Left cardiac atrium (tissue), 4 donors: ENCODE results near the gene EGLN3. TPM values are rescaled to one million over a fixed set of nuclear protein-coding genes. Genes with fewer than 3 reads are reported as not detected.
"Not testable (repeated sequence)": the region's sequence is repeated elsewhere in the genome, so short reads cannot be mapped to it uniquely, and the experiment has no call there.

Source experiments
- ATAC-seq, 2 donors: fragments of 200-7000 bp; cut with Tn5 transposase; one replicate each; pipeline ENCODE4 v1.9.1; 2020; ENCODE audit warnings: mild to moderate bottlenecking in 2 of 2, moderate library complexity in 2 of 2
- DNase-seq: peaks from one replicate; pipeline ENCODE4 v3.0.0-alpha.2; 2020
- intact Hi-C, 2 donors: fragments of 100-400 bp; cut with DNase I; formaldehyde crosslinking; loops; one replicate each; pipeline versions ENCODE4 v1.14.1 to v1.15.1; 2022 to 2023
- long read RNA-seq: library from polyadenylated mRNA; unstranded; transcript quantifications from one replicate; pipeline ENCODE4 v2.0.0, GENCODE V29; 2021
- total RNA-seq, 2 donors: library from RNA; stranded (reverse); fragmentation: NEBNext Ultra II Directional; extraction: Animal tissue kit (Norgen Biotek cat#: 25700); gene quantifications; one replicate each; pipeline ENCODE4 v1.2.1, GENCODE V29; 2021
- donor health status: DM: no; HTN: yes; CAD: no.
- donor health status: DM: no; HTN: yes; CAD: no; lungs with severe emphysema.
- donor health status: DM: yes; HTN: yes; CAD: no.
- donor health status: Dilated cardiomyopathy.

EGLN3 gene
- 100 to 1,000 TPM in 1 of 2 donors, 10 to 100 TPM in 1; 73.1 to 116 TPM for total RNA-seq
- long read RNA-seq, transcript EGLN3-201 (5 exons, 2,709 nt), result major isoform, 125 of 134 reads
- long read RNA-seq, partial matches to known transcripts, result 2 of 134 reads
- long read RNA-seq, other reads (novel, unspliced or antisense), result 1 of 134 reads

DNA sequence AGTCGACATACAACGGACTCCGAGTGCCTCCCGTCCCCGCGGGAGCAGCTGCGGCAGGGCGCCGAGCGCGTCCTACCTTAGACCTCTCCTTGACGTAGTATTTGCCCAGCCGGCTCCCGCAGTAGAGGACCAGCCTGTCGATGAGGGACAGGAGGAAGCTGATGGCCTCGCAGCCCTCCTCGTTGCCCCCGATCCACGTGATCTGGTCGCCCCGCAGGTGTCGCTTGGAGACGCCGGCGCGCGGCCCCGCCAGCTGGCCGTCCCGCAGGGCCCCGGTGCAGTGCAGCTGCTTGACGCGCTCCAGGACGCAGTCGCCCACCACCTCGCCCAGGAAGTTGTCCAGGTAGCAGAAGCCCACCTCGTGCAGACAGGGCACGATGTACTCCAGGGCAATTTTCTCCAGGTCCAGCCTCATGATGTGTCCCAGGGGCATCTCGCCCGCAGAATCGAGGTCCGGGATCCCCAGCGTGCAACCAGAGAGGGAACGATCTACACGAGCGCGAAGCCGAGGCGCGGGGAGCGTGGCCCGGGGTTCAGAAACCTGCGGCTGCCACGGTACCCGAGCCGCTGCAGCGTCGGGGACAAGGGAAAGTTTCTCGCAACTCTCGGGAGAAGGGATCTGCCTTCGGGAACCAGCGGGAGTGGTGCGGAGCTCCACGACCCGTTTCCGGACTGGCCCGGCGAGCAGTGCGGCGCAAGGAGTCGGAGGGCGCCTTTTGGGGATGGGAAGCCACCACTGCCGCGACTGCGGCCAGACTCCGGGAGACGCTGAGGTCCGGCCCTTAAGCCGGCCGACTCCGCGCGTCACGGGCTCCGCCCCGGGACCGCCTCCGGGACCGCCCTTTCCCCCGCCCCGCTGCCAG is at the start of gene EGLN3:
TSS of gene EGLN3 (minus strand) at position 755 of the 863 bp plus-strand sequence. CDS start at position 433, 322 bp downstream.
- intact Hi-C loops, result loop anchor here in 1 of 2 donors (5.0 kb wide), 1 partner anchor 137 kb away; no protein-coding TSS in a partner anchor
- ATAC-seq (peak; percentile 99 to 100), DNase-seq (peak; percentile 91)

DNA sequence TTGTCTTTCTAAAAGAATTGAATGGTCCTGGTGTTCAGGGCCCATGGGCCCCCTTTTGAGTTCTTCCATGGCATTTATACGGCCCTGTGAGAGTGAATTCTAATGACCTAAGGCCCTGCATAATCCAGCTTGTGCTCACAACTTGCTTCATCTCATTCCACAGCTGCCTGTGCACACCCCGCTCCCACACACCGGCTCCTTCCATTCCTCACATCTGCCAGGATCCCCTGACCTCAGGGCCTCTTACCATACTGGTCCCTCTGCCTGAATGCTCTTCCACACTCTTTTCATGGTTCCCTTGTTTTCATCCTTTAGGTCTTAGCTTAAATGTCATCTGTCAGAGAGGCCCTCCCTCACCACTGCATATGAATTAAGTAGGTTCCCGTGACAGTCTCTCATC is 49.5 kb upstream of the EGLN3 start:
- ATAC-seq, result no peak
- DNase-seq, result no peak
- intact Hi-C loops, result no loop called here

DNA sequence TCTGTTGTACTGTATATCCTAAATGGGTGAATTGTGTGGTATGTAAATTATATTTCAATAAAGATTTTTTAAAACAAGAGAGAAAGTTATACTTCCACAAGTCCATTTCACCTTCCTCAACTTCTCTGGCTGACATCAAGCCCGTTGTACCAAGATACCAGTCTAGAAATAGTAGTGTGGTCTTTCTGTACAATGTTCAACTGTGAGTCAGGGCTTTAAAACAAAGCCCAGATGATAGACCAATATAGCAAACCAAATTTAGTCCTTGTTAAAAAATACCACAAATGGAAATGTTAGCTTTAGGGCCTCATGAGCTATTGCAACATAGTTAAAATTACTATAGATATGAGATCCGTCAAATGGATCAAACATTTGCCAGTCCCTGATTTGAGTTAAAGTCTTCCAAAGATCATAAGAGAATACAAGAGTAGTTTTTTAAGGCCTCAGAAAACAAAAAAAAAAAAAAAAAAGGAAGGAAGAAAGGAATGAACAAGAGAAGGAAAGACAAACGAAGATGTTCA is 49.0 kb upstream of the EGLN3 start:
- ATAC-seq (no peak), DNase-seq (no peak)
- intact Hi-C loops, result no loop called here

DNA sequence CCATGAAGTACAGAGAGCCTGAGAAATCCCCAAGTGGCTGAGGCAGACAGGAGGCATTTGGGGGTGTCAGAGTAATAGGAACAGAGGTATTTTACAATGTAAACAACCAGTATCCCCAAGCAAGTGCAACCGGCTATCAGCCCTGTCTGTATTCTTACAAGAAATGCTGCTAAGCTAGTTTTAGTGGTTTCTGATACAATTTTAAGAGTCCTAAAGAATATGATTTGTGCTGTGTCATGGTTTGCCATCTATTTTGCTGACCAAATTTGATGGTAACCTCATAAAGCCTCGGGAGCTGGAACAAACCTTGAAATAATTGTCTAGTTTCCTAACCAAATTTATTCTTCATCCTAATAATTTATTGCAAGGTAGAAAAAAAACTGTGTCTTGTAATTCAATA is 46.7 kb upstream of the EGLN3 start:
- no peak for ATAC-seq
- intact Hi-C loops, result no loop called here
- DNase-seq, result no peak

DNA sequence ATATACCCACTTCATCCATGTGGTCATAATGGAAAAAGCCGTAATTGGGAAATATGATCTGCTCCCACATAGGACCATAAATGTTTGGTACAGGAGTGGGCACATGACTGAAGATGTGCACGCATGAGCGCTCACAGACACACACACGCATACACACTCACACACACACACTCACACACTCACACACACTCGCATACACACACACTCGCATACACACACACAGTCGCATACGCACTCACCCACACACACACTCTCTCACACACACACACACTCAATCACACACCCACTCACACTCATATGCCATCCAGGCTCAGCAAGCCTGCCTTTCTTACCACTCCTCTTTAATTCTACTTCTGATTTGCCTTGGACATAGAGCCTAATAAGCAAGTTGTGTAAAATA is 45.6 kb upstream of the EGLN3 start:
- intact Hi-C loops, result no loop called here
- ATAC-seq, result no peak

DNA sequence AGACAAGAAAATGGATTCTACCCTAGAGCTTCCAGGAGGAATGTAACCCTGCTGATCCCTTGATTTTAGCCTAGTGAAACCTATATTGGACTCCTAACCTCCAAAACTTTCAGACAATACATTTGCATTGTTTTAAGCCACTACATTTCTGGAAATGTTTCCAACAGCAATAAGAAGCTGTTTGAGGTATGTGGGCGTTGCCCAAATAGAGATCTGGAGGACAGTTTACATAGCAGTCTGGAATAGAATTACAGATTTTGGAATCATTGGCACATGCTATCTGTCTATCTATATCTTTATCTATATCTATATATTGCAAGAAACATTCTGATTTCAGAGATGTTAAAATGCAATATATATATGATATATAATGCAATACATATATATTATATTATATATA is 42.4 kb upstream of the EGLN3 start:
- DNase-seq, result no peak
- intact Hi-C loops, result no loop called here
- ATAC-seq, result no peak

More for the DNA sequence above, 45.6 kb upstream of the EGLN3 start:
- DNase-seq, result no peak

DNA sequence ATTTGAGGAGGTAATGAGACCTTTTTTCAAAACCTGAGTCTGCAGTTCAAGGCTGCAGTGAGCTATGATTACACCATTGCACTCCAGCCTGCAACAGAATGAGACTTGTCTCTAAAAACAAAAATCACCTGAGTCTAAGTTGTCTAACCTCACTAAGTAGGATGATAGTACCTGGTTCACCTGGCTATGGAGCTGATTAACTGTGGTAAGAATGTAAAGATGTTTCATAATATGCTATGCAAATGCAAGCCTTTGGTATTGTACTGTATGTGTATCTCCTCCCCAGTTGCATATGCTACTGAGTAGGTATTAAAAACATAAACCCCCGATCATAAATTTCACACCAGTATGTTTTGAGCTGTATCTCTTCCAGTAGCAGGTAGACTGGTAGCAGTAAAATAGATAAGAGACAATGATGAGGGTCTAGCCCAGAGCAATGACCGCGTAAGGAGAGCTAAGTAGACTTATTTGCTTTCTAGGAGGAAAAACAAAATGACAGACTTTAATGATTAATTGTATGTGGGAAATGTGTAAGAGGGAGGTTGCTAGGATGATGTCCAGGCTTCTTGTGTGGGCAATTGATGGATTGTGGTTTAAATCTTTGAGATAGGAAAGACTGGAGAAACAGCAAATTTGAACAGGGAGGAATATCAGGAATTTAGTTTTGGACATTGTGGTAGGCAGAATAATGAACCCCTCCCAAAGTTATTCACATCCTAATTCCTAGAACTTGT is 41.6 kb upstream of the EGLN3 start:
- intact Hi-C loops, result no loop called here
- ATAC-seq (no peak), DNase-seq (no peak)

DNA sequence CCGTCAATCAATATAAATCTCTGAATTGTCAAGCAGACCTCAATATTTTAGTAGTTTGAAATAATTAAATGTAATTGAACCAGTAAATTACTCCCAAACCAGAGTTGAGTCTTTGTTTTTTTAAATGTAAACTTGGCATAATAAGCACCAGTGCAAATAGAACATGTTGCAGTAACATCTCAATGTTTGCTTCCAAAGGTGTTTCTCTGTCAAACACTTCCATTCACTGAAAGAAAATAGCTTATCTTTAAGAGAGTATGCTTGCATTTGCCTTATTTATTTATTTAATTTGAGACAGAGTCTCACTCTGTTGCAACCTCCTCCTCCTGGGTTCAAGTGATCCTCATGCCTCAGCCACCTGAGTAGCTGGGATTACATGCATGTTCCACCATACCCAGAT is 39.9 kb upstream of the EGLN3 start:
- intact Hi-C loops, result no loop called here
- DNase-seq, result no peak
- ATAC-seq, result no peak

DNA sequence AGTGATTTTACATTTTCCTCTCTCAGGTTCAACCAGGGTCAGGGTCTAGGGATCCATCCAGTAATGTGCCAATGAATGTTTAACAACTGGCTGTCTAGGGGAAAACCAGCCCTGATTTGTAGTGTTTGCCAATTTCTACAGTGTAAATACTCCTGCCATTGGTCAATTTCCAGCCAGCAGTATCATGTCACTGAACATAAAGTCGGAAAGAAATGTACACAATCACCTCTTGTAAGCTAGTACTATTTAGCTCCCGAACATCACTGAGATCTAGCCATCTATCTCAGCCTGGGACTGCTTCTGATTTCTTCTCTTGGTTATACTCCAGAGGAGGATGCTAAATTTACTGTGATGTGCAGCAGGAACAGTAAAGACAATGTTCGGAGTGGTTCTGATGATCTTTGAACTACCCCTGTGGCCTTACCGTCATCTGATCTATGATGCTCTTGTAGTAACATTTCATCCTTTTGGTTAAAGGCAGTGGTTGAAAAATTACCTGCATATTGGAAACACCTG is 36.7 kb upstream of the EGLN3 start:
- no peak for DNase-seq
- intact Hi-C loops, result no loop called here
- ATAC-seq, result no peak

DNA sequence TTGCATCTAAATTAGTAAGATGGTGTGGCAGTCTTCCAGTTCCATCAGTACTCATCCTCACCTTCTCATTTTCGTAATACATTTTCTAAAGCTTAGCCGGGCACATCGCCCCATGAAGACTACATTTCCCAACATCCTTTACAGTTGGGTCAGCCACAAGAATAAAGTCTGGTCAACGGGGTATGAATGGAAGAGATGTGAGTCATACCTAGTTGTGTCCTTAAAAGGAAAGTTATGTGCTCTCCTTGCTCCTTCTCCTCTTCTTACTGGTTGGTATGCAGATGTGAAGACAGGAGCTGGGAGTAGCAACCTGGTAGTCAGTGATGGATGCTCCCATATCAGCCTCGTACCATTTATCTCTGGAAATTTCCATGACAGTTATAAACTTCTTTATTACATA is 35.9 kb upstream of the EGLN3 start:
- intact Hi-C loops, result no loop called here
- no peak for DNase-seq
- ATAC-seq, result peak; percentile 38 to 96

DNA sequence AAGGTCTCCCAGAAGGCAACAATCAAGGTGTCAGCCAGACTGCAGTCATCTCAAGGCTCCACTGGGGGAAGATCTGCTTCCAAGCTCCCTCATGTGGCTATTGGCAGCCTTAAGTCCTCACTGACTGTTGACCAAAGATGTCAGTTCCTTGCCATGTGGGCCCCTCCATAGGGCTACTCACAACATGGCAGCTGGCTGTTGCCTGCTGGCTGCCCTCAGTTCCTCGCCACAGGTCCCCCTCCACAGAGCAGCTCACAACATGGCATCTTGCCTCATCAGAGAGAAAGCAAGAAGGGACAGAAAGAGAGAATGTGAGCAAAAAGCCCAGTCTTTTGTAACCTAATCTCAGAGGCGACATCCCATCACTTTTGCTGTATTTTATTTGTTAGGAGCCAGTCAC is 34.4 kb upstream of the EGLN3 start:
- intact Hi-C loops, result no loop called here
- DNase-seq (no peak), ATAC-seq (no peak)

DNA sequence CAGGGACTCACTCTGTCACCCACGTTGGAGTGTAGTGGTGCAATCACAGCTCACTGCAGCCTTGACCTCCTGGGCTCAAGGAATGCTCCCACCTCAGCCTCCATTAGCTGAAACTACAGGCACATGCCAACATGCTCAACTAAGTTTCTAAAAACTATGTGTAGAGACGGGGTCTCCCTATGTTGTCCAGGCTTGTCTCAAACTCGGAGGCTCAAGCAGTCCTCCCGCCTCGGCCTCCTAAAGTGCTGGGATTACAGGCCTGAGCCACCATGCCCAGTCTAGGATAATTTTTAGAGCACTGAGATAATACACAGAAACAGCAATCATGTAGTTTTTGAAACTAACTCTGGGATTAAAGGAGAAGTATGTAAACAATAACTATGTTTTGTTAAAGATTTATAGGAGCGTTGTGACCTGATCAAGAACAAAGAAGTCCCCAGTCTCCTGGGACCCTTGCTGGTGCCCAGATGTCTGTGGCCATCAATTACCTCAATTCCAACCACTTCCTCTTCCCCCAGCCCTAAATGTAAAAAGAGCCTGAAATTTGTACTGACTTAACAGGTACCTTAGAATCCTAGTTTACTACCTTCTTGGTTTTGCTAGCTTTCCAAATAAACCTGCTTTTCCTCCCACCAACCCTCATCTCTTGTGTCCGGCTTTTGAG is 28.9 kb upstream of the EGLN3 start:
- ATAC-seq (no peak), DNase-seq (no peak)
- intact Hi-C loops, result no loop called here

DNA sequence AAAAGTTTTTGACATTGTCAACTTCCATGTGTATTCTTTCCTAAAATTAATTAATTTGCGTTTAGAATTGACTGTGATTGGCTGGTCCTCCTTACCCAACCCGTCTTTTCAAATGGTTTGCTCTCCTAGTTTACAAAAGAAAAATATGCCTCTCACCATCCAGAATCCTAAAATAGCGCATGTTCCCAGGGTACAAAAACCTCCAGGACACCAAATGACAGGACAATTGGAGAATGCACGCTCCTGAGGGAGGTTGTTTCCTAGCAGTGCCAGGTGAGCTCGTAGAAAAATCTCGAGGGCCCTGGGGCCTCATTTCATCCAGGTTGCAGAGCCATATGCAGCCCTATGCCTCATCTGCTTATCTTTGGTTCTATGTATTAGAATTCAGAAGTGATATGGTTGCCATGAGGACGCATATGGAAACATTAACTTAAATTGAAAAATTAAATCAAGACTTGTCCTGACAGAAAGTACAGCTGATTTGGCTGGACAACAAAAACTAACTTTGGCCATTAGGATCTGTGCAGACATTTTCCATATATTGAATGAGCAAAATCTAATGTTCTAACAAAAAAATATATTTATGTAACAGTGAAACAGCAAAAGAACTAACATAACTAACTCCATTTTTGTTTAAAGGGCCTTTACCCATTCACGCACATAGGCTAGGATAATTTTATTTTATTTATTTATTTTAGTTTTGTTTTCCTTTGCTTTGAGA is 28.2 kb upstream of the EGLN3 start:
- no peak for ATAC-seq
- no peak for DNase-seq
- intact Hi-C loops, result no loop called here

DNA sequence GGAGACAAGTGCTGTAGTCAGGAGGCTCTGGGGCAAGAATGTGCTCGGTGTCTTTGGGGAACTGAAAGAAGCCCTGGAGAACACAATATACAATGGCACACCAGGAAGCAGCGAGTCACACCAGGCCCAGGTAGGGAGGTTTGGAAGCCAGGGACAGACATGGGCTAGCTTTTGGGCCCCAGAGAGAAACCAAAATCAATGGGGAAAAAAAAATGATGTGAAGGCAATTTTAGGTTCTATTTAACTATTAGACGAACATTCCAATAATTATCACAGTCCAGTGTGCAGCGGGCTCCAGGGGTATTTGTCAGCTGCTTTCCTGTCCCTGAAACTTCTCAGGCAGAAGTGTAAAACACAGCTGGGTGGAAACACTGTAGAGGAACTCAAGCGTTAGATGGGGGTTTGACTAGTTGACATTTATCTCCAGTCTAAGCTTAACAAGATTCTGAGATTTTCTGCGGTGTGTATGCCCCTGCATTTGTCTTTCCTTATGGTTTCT is 21.8 kb upstream of the EGLN3 start:
- intact Hi-C loops, result no loop called here
- ATAC-seq, result no peak
- no peak for DNase-seq

DNA sequence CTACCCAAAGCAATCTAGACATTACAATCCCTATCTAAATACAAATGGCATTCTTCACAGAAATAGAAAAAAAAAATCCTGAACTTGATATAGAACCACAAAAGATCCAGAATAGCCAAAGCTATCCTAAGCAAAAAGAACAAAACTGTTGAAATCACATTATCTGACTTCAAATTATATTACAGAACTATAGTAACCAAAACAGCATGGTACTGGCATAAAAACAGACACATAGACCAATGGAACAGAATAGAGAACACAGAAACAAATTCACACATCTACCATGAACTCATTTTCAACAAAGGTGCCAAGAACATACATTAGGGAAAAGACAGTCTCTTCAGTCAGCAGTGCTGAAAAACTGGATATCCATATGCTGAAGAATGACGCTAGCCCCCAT is 19.0 kb upstream of the EGLN3 start:
- ATAC-seq, intact Hi-C loops, DNase-seq: not testable (repeated sequence)

DNA sequence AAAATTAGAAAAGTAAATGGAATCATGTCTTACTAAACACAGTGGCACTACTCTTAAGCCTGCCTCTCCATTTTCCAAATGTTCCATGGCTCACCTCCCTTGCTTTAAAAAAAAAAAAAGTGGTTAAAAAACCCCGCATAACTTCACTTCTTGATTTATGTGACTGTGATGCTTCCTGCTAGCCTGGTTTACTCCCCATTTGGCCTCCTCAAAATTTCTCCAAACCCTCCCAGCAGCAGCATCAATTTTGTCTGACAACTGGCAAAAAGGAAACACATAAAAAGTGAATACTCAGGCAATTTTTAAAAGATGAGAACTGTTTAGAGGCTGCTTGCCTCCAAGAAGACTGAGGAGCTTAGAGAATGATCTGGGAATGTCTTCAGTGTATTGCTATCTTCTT is 17.8 kb upstream of the EGLN3 start:
- DNase-seq, result no peak
- no peak for ATAC-seq
- intact Hi-C loops, result no loop called here

DNA sequence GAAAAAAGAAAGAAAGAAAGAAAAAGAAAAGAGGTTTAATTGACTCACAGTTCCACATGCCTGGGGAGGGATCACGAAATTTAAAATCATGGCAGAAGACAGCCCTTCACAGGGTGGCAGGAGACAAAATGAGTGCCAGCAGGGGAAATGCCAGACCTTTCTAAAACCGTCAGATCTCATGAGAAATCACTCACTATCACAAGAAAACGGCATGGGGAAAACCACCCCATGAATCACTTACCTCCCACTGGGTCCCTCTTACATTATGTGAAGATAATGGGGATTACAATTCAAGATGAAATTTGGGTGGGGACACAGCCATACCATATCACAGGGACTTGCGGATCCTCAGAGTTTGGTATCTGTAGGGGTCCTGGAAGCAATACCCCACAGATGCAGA is 16.3 kb upstream of the EGLN3 start:
- ATAC-seq, result no peak
- intact Hi-C loops, result no loop called here
- no peak for DNase-seq

DNA sequence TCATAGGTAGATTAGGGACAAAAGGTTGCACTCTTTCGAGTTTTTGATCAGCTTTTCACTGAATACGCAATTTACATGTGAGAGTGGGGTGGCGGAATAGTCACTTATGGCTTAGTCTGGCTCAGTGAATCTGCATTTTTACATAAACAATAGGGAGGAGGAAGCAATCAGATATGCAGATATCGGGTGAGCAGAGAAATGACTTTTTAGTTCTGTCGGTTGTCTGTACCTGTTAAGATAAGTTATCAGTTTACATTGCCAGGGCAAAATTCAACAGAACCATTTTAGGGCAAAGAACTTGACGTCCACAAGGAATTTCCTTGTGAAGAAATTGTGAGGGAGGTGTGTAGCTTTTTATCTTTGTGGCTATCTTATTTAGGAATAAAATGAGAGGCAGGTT is 15.4 kb upstream of the EGLN3 start:
- intact Hi-C loops, result no loop called here
- no peak for ATAC-seq

More for the DNA sequence above, 15.4 kb upstream of the EGLN3 start:
- no peak for DNase-seq
